HUDEP-2 (cell line): ENCODE data around the gene CUEDC1.
A peak's percentile ranks its signal among the peaks of the same experiment; 100 is the strongest.

Source experiments
- DNase-seq, 76 experiments: peaks; one replicate each; lab custom pipeline; 2025; ENCODE audit not compliant: unreplicated experiment in 76 of 76; lab: John Stamatoyannopoulos, UW

Gene CUEDC1

DNA sequence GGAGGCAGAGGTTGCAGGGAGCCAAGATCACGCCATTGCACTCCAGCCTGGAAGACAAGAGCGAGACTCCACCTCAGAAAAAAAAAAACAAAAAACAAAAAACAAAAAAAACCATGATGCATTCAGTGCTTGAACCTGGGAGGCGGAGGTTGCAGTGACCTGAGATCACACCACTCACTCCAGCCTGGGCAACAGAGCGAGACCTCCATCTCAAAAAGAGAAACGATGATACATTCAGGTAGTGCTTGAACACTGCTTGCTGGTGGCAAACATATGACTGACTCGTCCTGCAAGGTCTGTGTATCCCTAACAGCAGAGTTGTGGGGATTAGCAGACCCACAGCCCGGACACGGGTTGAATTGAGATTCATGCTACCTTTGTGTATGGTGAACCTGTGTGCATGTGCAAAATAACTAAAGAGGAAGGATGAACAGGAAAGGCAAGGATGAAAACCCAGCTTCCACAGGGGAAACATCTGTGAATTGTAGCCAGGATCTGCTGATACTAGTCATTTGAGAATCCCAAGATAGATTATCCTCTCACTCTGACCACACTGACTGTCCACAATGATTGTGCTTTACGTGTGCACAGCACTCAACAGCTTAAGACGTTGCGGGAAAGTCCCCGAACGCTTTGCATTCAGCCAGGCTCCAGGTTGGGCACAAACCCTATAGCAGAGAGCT lies 53.0 kb downstream of the CUEDC1 start:
- DNase-seq, result no peak

DNA sequence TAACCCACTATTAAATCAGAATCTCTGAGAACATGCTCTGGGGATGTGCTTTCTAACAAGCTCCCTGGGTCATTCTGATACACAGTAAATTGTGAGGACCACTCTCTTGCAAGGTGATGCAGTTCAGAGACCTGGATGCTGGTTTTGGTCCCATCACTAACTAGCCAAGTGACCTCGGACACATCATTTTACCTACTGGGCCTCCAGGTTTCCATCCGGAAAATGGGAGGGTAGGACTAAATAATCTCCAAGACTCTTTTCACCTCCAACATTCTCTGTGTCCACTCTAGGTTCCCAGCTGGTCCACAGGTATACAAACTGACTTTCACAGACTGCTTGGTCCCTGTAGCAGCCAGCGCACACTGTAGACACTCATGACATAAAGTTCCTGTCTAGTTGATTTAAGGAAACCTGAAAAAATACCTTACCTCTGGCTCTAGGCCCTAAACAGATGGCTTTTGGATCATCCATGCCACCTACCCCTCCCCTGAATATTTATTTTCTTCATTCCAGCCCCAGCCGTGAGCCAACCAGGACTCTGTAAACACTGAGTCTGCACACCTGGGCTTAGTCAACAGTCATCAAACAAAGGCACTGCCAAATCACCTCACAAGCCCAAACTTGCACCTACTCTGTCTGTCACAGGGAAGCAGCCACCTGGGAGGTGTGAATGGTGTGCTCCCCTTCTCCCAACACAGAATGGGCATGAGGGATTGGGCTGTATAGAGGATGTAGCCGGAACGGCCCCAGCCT lies 54.0 kb downstream of the CUEDC1 start:
- no peak for DNase-seq

DNA sequence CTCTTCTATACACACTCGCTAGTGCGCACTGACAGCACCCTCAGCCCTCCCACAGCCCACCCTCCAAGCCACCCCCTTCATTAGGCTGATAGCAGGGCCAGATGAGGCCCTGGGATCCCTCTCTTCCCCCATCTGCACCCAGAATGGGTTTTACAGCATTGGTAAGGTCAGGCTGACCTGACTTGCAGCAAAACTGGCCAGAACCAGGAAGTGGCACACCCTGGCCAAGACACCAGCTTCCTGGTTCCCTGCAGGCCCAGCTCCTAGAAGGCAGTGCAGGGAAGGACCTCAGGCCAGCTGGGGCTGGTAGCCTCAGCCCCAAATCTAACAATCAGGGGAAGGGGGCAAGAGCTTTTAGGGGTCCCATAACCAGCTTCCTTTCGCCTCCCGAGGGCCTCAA lies 55.4 kb downstream of the CUEDC1 start:
- DNase-seq, result no peak

DNA sequence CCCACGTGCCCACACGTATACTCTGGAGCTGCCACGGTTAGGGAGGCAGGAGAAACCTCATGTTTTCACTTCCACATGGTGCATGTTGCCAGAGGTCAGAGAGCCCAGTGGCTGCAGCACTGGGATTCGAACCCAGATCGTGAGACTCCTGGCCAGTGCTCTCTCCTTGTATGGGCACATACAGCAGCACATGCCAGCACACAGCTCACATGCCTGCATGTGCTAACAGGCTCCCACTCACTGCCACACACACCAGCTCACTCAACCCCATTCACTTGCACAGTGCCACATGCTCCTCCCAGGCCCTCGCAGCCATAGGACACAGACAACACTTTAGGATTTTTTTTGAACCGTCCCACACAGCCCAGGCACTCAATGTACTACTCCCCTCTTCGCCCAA lies 55.8 kb downstream of the CUEDC1 start:
- no peak for DNase-seq

DNA sequence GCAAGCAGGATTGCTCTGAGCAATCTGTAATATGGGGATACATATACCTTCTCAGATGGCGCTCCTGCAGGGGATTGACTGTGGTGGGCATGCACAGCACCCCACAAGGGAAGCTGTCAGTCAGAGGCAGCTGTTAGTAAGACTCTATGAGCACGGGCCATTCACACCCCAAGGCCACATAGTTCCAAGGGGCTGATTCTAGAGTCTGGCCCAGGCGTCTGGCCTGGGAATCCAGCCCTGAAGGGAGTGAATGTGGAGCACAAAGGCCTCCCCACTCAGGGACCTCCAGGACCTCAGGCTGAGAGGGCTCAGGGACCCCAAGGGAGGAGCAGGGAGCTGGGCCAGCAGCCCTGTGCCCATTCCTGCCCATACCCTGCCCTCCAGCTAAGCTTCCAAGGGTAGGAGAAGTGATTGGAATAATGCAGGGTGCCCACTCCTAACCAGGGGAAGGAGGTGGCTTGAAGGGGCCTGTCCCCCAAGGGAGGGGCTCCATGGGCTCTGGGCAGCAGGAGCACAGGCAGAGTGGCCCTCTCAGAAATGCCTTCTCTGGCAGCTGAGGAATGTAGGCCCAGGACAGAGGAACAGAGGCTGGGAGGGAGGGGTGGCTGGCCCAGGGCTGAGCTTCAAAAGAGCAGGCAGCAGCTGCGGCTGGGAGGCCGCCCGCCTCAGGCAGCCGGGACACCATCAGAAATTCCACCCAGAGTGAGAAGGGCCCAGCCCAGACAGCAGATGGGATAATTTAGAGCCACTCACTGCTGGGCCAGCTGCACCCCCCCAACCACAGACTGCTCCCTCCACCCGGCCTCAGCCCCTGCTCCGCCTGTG lies 56.5 kb downstream of the CUEDC1 start:
- no peak for DNase-seq

DNA sequence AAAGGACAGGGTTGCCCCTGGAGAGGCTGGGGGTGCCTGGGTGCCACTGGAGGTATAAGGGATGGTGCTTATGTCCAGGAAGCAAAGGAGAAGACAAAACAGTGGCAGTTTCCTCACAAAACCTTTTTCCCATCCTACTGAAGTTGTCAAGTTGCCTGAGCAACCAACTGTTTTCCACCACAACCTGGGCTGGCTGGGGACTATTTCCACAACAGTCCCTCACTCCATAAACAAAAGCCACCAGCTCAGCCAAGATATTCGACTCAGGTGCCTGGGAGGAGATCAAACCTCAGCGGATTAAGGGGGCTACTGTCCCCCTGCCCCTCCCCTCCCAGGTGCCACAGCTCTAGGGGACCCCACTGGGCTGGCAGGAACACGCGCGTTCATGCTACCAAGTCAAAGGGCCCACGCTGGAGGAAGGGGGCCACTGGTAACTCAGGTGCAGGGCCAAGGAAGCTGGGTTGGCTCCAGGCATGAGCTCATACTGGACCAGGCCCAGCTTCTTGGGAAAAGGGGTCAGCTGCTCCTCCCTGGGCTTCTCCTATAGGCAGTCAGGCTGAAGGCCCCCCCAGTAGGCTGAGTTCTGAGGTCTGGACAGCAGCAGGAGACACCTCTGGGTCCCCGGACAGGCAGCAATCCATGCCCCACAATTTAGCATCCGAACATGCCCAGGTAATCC lies 59.7 kb downstream of the CUEDC1 start:
- DNase-seq, result no peak

DNA sequence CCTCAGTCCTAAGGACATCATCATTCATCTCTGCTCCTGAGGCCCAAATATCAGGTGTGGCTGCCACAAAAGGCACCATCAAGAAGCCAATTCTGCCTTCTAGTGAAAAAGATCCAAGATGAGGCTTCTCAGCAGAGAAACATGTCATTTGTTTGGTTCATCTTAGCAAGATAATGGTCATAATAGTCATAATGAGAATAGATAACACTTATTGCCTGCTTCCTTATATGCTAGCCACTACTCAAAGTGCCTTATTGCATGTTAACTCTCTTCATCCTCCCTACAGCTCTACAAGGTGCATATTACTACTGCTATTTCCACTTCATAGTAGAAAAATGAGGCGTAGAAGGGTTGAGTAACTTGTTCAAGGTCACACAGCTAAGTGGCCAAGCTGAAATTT lies 60.4 kb downstream of the CUEDC1 start:
- no peak for DNase-seq

DNA sequence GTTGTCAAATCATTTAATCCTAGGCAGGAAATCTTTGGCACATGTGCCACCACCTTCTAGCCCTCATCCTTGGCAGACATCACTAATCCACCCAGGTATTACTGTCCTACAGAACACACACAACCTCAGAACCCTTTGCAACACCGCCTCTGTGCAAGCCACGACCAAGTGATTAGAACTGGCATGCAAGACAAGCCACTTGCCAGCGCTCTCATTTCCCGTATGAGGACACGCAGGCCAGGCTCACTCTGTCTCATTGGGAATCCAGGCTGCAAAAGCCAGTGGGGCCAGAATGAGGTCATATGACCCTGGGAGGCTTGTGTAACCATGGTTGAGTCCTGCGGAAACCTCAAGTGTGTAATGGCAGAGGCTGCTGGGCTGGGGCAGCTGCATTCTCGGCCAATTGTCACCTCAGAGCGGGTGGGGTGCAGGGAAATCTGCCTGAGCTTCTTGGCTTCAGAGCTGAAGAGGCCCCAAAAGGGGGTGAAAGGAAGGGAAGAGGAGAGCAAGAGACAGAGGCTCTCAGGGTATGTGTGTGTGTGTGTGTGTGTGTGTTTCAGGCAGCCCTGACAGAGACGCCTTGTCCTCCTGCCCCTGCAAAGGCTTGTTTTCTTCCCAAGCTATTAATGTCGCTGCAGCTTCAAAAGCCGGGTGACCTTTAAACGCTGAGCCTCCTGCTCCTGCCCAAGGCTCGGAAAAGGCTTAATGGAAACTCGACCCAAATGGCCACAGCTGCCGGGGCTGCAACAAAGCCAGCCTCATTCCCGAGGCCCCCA lies 62.2 kb downstream of the CUEDC1 start:
- DNase-seq, result peak in 3 of 76 experiments; percentile 6 to 19 (median 12)

DNA sequence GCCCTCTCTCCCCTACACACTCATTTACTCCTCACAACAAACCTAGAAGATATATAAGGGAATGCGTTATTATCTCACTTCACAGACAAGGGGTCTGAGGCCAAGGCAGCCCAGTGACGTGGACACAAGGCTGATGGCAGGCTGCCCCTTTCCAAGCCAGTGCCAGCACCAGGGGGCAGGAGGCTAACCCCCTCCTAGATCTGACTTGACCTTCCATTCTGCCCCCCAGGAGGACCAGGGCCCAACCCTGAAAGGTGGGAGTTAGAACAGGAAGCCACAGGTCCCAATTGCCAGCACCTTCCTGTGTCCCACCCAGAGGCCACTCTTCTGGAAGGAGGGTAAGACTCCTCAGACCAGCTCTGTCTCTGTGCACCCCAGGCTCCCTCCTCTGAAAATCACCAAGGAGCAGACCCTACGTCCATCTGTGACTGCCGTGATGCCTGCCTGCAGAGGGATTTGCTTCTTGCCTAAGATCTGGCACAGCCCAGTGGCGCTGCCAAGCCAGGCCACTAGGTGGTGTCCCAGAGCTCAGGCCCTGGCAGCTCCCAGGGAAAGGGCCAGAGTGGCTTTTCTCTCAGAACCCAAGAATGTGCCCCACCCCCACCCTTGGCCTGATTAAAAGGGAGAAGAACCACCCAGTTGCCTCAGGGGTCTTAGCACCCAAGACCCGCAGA lies 62.9 kb downstream of the CUEDC1 start:
- DNase-seq, result peak in 69 of 76 experiments; percentile 10 to 84 (median 58)

DNA sequence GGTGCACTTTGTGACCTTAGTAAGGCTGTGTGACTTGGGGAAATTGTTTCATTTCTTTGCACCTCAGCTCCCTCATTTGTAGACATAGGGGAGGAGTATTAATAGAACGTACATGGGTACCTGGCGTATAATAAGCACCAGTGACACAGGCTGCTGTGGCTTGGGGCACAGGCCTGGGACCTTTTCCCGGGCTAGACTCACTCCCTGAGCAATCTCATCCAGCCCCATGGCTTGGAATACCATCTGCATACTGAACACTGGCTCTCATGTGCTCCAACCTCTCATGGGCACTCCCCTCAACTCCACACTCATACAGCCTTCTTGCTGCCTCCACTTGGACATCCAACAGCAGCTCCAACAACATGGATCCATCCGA lies 64.4 kb downstream of the CUEDC1 start:
- no peak for DNase-seq

DNA sequence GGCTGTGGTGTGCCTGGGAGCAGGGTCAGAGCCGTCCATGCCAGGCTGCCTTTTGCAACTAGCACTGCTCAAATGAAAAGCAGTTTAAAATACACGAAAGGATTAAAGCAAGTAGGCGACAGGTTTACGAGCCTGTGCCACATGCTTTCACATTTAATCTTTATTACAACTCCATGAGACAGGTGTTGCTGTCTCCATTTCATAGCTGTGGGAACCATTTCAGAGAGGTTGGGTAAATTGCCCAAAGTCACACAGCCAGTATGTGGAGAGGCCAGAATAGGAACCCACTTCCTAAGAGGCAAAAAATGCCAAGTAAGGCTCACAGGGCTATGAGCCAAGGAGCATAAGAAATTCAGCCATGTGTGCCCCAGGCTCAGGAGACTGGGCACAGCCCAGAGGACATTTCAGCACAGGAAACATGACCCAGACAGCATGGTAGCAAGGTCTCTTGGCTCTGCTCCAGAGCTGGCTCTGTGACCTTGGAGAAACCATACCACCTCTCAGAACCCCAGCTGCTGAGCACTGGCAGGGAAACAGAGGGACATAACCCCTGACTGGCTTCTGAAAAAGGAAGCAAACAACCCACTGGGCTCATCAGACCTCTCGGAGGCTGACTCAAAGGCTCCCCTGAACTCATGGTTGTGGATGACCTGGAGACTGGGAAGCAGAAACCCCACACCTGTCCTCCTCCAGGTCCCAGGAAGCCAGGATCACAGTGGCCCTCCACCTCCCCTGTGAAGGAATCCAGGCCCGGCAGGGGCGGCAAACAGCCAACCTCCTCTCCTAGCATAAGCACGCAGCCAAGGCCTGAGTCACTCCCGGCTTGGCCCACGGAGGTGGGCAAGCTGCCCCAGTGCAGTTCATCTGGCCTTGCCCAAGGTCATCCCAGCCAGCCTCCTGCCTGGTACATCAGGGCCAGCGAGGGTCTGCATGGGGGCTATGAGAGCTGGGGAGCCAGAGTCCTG lies 65.0 kb downstream of the CUEDC1 start:
- peak in 1 of 76 experiments; percentile 11 for DNase-seq

DNA sequence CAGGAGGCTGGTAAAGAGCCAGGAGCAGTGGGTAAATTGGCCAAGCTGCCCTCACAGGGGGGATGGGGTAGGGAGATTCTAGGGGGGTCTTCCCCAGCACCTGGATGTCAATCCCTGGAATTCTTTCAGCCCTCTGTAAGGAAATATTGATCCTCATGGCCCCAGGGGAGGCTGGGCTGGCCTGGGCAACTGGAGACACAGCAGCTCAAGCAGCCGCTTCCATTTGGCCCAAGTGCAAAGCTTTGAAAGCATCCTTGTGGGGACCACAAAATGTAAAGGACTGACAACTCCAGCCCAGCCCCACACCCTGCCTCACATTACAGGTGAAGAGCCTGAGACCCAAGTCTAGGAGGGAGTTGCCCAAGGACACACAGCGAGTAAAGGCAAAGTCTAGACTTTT lies 66.0 kb downstream of the CUEDC1 start:
- no peak for DNase-seq

DNA sequence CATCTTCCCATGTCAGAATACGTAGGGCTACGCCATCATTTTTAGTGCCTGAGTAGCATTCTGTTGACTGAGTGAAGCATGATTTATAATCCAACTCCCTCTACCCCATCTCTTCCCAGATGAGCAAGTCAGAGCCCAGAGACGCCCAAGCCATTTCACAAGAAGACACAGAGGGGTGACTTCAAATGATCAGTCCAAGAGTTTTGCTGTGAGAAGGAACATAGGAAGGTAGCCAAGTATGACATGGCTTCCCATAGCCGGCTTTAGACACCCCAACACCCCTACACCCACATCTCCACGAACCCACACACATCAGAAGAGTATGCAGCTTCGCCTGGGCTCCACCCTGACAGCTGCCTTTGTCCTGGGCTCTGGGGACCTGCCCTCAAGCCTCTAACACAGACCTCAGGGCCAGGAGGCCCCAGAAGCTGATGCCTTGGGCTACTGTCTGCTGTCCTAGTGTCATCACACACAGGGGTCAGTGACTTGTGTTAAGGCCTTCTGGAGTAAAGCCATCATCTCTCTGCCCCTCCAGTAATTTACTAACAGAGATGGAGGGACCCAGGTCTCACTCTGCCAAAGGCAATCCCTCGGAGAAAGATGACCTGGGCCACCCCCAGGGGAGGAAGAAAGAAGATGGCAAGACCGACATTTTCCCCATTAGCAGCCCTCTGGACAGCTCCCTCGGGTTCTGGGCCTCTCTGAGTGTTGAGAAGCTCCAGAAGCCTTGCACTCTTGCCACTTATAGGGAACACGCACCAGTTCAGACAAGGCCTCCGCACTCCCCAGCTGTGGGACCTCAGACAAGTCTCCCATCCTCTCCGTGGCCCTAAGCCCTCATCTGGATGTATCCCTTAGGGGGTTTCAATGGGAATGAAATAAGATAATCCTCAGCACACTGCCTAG lies 66.6 kb downstream of the CUEDC1 start:
- DNase-seq, result no peak

DNA sequence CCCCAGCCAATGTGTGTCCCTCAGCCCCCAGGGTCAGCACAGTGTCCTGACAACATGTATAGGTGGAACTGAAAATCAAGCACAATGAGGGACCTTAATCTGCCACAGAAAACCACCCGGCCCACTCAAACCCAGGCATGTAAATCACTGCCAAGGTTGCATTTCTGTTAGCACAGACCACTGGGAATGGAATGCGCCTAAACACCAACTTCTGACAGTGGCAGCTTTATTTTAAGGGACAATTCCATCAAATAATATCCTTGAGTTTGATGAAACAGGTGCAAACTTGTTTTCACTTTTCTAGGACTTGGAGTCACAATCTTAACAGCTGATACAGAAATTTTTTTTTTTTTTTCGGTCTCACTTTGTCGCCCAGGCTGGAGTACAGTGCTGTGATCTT lies 68.1 kb downstream of the CUEDC1 start:
- DNase-seq, result no peak

DNA sequence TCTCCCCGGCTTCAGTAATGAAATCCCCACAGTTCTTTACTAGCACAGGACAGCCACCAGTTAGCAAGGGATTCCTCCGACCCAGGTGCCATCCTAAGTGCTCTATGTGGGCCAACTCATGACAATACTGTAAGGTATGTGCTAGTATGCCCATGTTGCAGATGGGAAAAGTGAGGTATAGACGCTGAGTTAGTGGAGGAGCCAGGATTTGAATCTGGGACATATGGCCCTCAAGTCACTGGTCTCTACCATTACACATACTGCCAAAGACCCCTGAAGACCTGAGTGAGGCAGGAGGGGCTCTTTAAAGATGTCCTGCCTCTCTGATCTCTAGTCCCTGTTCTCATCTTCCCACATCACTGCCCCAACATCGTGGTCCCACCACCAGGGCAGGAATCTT lies 69.2 kb downstream of the CUEDC1 start:
- DNase-seq, result no peak

DNA sequence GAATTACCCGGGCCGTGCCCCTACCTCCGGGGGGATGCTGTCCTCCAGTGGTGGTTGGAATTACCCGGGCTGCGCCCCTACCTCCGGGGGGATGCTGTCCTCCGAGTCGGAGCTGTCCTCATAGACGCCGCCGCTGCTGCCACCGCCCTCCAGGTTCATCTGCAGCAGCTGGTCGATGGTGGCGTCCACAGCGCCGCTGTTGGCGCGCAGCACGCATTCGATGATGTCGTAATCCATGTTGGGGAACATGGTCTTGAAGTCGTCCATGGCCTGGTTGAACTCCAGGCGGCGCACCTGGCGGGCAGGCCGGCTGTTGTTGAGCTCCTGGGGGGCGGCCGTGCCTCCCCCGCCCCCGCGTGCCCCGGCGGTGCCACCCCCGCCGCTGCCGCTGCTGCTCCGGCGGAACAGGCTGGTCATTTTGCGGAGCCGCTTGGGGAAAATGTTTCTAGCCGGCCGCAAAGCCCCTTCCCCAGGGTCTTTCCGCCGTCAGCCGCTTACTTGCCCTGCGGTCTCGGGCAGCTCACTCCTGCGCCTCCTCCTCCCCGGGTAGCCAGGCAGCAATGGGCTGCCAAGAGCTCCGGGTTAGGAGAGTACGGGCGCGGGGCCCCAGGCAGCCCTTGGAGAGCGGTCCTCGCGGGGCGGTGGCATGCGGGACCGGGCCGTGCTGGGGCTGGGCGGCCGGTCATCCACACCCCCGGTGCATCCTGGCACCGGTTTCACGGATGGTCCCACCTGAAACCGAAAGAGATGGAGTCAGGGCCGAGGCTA lies 69.9 kb downstream of the CUEDC1 start:
- DNase-seq, result no peak
